Activated T-cell treated with anti-CD3 and anti-CD28 coated beads, Interleukin-2, amount 50 U/mL, for 1 hour (primary cell): ENCODE measurements around the gene TNP2.
A peak's percentile ranks its signal among the peaks of the same experiment; 100 is the strongest.

Experiments
- DNase-seq: peaks from one replicate; pipeline ENCODE4 v3.0.0-alpha.2; 2020

Gene TNP2

GRCh38 chr16:11254913-11255736, 14.0 kb downstream of the TNP2 start:
- DNase-seq, result peak; percentile 76

- peak; percentile 37 for DNase-seq
Measured at GRCh38 chr16:11253995-11254912, 14.9 kb downstream of the TNP2 start.

- DNase-seq, result peak; percentile 59
Measured at GRCh38 chr16:11253009-11253994, 15.8 kb downstream of the TNP2 start.

GRCh38 chr16:11252482-11252931, 16.6 kb downstream of the TNP2 start:
- DNase-seq, result peak; percentile 36

GRCh38 chr16:11251525-11252481, 17.3 kb downstream of the TNP2 start:
- DNase-seq, result peak; percentile 78

GRCh38 chr16:11250786-11251524, 18.2 kb downstream of the TNP2 start:
- no peak for DNase-seq

GRCh38 chr16:11250091-11250785, 18.9 kb downstream of the TNP2 start:
- DNase-seq, result peak; percentile 29

GRCh38 chr16:11249233-11250061, 19.7 kb downstream of the TNP2 start:
- DNase-seq, result no peak

GRCh38 chr16:11248133-11248532, 21.0 kb downstream of the TNP2 start:
- no peak for DNase-seq

- DNase-seq, result no peak
Measured at GRCh38 chr16:11245988-11246387, 23.1 kb downstream of the TNP2 start.

- DNase-seq, result no peak
Measured at GRCh38 chr16:11245222-11245737, 23.8 kb downstream of the TNP2 start.

GRCh38 chr16:11242658-11243057, 26.5 kb downstream of the TNP2 start:
- DNase-seq, result no peak

GRCh38 chr16:11241480-11242204, 27.5 kb downstream of the TNP2 start:
- no peak for DNase-seq

- no peak for DNase-seq
Measured at GRCh38 chr16:11240636-11241473, 28.3 kb downstream of the TNP2 start.

GRCh38 chr16:11239644-11240632, 29.2 kb downstream of the TNP2 start:
- DNase-seq, result no peak
